PC-9 (cell line): ENCODE results near the gene PNKD. TPM values are rescaled to one million over a fixed set of nuclear protein-coding genes. Genes with fewer than 3 reads are reported as not detected.

Experiments used
- BruUV-seq: library from RNA; stranded (reverse); fragments of 400-500 nt; replicated peaks from 2 replicates; lab custom pipeline; 2021; lab: Mats Ljungman, UMichigan
- CTCF ChIA-PET: fragments of 300-600 bp; sonication (Branson Sonifier 250); formaldehyde crosslinking; loops from one replicate; lab custom pipeline; 2022; ENCODE audit warnings: antibody characterized with exemption; lab: Charles Lee
- POLR2A ChIA-PET: fragments of 300-600 bp; sonication (Branson Sonifier 250); formaldehyde crosslinking; loops from one replicate; lab custom pipeline; 2022; ENCODE audit warnings: antibody characterized with exemption; ENCODE audit not compliant: unreplicated experiment; lab: Charles Lee
- DNase-seq, 2 experiments: peaks; one replicate each; pipeline versions ENCODE4 v3.0.0 to v3.0.0-alpha.2; 2015 to 2022; ENCODE audit warnings: mixed read lengths in 1 of 2
- H2AFZ ChIP-seq: fragments of 200-600 bp; sonication (generic); 2 replicates; pipeline ENCODE4 v1.8.1; 2017; ENCODE audit warnings: antibody characterized with exemption
- H3F3A ChIP-seq: fragments of 200-600 bp; sonication (generic); 2 replicates; pipeline ENCODE4 v1.8.1; 2017; ENCODE audit warnings: antibody characterized with exemption, mild to moderate bottlenecking, low read depth; ENCODE audit not compliant: insufficient read depth
- H3K27ac ChIP-seq: fragments of 200-600 bp; sonication (generic); 2 replicates; pipeline ENCODE4 v1.6.1; 2016; ENCODE audit warnings: mixed run types
- H3K27me3 ChIP-seq: fragments of 200-600 bp; sonication (generic); 2 replicates; pipeline ENCODE4 v1.6.1; 2016; ENCODE audit warnings: low read depth, mixed run types; ENCODE audit not compliant: insufficient read depth
- H3K36me3 ChIP-seq: fragments of 200-600 bp; sonication (generic); 2 replicates; pipeline ENCODE4 v1.6.1; 2016; ENCODE audit warnings: low read depth, mixed run types
- H3K4me1 ChIP-seq: fragments of 200-600 bp; sonication (generic); replicated peaks from 2 replicates; pipeline ENCODE4 v1.6.1; 2016; ENCODE audit warnings: mixed run types; ENCODE audit not compliant: insufficient read depth
- H3K4me2 ChIP-seq: fragments of 200-600 bp; sonication (generic); 2 replicates; pipeline ENCODE4 v1.6.1; 2017; ENCODE audit warnings: mixed run types
- H3K4me3 ChIP-seq: fragments of 200-600 bp; sonication (generic); 2 replicates; pipeline ENCODE4 v1.6.1; 2016; ENCODE audit warnings: mixed run types
- H3K79me2 ChIP-seq: fragments of 200-600 bp; sonication (generic); 2 replicates; pipeline ENCODE4 v1.6.1; 2017; ENCODE audit warnings: low read depth, mixed run types
- H3K9me2 ChIP-seq: fragments of 200-600 bp; sonication (generic); 2 replicates; pipeline ENCODE4 v1.8.1; 2017; ENCODE audit warnings: mild to moderate bottlenecking; ENCODE audit not compliant: insufficient read depth
- H3K9me3 ChIP-seq: fragments of 200-600 bp; sonication (generic); 2 replicates; pipeline ENCODE4 v1.8.1; 2016; ENCODE audit warnings: low read depth; ENCODE audit not compliant: insufficient read depth
- H4K20me1 ChIP-seq: fragments of 200-600 bp; sonication (generic); 2 replicates; pipeline ENCODE4 v1.8.1; 2017; ENCODE audit not compliant: insufficient read depth
- EZH2 ChIP-seq: fragments of 200-600 bp; sonication (generic); IDR thresholded peaks from 2 replicates; pipeline ENCODE4 v1.8.0; 2017; ENCODE audit warnings: antibody characterized with exemption, low read depth
- intact Hi-C: fragments of 100-400 bp; cut with micrococcal nuclease; formaldehyde crosslinking; loops from one replicate; pipeline ENCODE4 v1.10.0; 2022; ENCODE audit not compliant: unreplicated experiment
- total RNA-seq: library from RNA; stranded (reverse); gene quantifications from 2 replicates; pipeline ENCODE4 v1.2.3, GENCODE V29; 2021
- TF ChIP-seq, protein P1 (sequence below): fragments of 200-600 bp; sonication (generic); conservative IDR thresholded peaks from 2 replicates; pipeline ENCODE4 v1.6.1; 2017; ENCODE audit warnings: mixed run types, antibody characterized with exemption, mild to moderate bottlenecking, moderate library complexity

Gene PNKD
- total RNA-seq, 1 experiment from 2014 or later = 102 TPM

DNA sequence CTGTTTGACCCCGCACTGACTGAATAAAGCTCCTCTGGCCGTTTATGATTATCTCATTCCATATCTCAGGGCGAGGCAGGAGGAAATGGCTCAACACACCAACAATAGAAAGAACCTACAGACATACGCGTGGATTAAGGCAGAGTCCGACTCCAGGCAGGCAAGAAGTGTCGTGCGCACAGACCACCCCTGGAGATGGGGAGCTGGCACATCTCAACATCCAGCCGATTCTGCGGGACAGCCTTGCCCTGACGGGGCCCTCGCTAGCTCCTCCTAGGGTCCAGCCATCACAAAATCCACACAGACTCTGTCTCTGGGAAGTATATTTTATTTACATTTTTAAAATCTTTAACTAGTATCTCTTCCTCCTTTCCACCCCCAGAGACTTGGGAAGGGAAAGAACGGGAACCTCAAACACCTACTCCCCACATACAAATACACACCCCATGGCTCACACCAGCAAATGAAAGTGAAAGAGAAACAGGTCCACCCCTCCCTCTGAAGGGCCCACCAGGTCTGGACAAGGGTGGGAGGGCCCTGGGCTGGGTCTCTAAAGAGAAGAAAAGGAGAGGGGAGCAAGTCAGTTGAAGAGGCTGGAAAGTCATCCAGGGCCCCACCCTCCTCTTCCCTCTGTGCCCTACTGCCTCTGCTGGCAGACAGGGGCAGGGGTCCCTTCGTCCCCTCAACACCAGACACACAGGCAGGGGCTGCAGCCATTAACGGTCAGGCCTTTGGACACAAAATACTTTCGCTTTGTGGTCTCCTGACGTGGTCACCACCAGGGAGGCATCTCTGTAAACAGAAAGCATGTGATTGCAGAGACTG lies 6.3 kb upstream of the PNKD start:
- peaks cover 7% of the 10 kb centered on the region; the same call in 1 of the 2 replicates for H3K36me3 ChIP-seq
- intact Hi-C loops = no loop called here

DNA sequence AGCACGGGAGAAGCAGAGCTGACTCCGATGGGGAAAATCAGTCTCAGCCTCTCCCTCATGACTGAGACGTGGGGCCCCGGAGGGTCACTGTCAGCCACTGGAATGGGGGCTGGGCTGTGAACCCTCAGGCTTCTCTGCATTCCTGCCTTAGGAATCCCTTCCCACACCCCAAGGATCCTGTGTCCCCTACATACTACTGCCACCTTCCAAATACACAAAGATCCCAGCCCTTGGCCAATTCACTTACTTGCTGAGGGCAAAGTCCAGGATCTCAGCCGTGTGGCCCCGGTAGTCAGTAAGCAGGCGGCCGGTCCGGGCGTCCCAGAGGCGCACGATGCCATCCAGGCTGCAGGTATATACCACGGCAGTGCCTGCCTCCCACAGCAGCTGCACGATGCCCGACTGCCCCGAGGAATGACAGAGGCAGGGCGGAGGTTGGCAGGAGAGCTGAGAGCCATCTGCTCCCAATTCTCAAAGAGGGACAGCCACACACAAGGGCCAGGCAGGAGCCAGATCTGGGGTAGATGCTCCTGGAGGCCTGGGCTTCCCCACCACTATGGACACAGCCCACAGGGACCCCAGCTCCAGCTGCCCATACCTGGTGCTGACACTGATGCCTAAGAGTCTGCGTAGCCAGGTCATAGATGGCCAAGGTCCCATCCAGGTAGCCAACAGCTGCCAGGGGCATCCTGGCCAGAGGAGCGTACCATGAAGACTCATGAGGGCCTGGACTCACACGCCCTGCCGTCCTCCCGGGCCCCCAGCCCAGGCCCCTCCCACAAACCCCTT lies 5.4 kb upstream of the PNKD start:
- intact Hi-C loops = no loop called here
- no peak for TF ChIP-seq EZH2
- TF ChIP-seq, protein P1, sequence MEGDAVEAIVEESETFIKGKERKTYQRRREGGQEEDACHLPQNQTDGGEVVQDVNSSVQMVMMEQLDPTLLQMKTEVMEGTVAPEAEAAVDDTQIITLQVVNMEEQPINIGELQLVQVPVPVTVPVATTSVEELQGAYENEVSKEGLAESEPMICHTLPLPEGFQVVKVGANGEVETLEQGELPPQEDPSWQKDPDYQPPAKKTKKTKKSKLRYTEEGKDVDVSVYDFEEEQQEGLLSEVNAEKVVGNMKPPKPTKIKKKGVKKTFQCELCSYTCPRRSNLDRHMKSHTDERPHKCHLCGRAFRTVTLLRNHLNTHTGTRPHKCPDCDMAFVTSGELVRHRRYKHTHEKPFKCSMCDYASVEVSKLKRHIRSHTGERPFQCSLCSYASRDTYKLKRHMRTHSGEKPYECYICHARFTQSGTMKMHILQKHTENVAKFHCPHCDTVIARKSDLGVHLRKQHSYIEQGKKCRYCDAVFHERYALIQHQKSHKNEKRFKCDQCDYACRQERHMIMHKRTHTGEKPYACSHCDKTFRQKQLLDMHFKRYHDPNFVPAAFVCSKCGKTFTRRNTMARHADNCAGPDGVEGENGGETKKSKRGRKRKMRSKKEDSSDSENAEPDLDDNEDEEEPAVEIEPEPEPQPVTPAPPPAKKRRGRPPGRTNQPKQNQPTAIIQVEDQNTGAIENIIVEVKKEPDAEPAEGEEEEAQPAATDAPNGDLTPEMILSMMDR = no peak
- DNase-seq = no peak

More for the DNA sequence above, 6.3 kb upstream of the PNKD start:
- Histone ChIP-seq H3K4me1 (peaks cover 4% of the 10 kb centered on the region), H3F3A (peaks cover 6% of the 10 kb centered on the region; the same call in 1 of the 2 replicates), H3K79me2 (peaks cover 22% of the 10 kb centered on the region), H3K27me3 (no peaks in the 10 kb centered on the region), H4K20me1 (peaks cover 23% of the 10 kb centered on the region), H3K9me3 (no peaks in the 10 kb centered on the region), H3K27ac (no peak overlapping the region), H2AFZ (no peak overlapping the region), H3K4me2 (no peak overlapping the region), H3K4me3 (no peak overlapping the region), H3K9me2 (no peaks in the 10 kb centered on the region)
- TF ChIP-seq, protein P1 = no peak
- CTCF ChIA-PET = no interaction called here
- BruUV-seq = no TSS peak
- POLR2A ChIA-PET = no interaction called here
- DNase-seq = no peak

GRCh38 chr2:218265626-218266025 lies 4.7 kb upstream of the PNKD start:
- no peaks in the 10 kb centered on the region for H3K27me3 ChIP-seq
- no TSS peak for BruUV-seq
- H3F3A ChIP-seq = peaks cover 6% of the 10 kb centered on the region; the same call in 1 of the 2 replicates
- peaks cover 32% of the 10 kb centered on the region for H3K79me2 ChIP-seq
- peaks cover 27% of the 10 kb centered on the region for H4K20me1 ChIP-seq
- peaks cover 7% of the 10 kb centered on the region; the same call in 1 of the 2 replicates for H3K36me3 ChIP-seq
- DNase-seq = no peak
- H3K27ac ChIP-seq = no peak overlapping the region
- no peak overlapping the region for H3K4me2 ChIP-seq
- ChIA-PET CTCF (interaction anchor here (0.6 kb wide), 1 partner anchor 9 kb away, joined by 4 read pairs; no protein-coding TSS in a partner anchor), POLR2A (no interaction called here)
- H3K4me3 ChIP-seq = no peak overlapping the region
- no peaks in the 10 kb centered on the region for H3K9me3 ChIP-seq
- H3K9me2 ChIP-seq = no peaks in the 10 kb centered on the region
- no peak overlapping the region for H2AFZ ChIP-seq
- peaks cover 4% of the 10 kb centered on the region for H3K4me1 ChIP-seq
- intact Hi-C loops = no loop called here
- TF ChIP-seq, protein P1 = no peak
- no peak for TF ChIP-seq EZH2

More for the DNA sequence above, 5.4 kb upstream of the PNKD start:
- ChIA-PET POLR2A (no interaction called here), CTCF (interaction anchor here (0.6 kb wide), 1 partner anchor 9 kb away, joined by 4 read pairs; no protein-coding TSS in a partner anchor)
- Histone ChIP-seq H3K36me3 (peaks cover 7% of the 10 kb centered on the region; the same call in 1 of the 2 replicates), H3K79me2 (peaks cover 30% of the 10 kb centered on the region), H3K4me1 (peaks cover 4% of the 10 kb centered on the region), H4K20me1 (peaks cover 27% of the 10 kb centered on the region), H3F3A (peaks cover 6% of the 10 kb centered on the region; the same call in 1 of the 2 replicates), H3K4me3 (no peak overlapping the region), H3K27ac (no peak overlapping the region), H3K4me2 (no peak overlapping the region), H3K9me2 (no peaks in the 10 kb centered on the region), H3K9me3 (no peaks in the 10 kb centered on the region), H2AFZ (no peak overlapping the region), H3K27me3 (no peaks in the 10 kb centered on the region)
- no TSS peak for BruUV-seq
